HG02870 (cell line): ENCODE results near the gene SPHKAP.
"Not testable (repeated sequence)": the region's sequence is repeated elsewhere in the genome, so short reads cannot be mapped to it uniquely, and the experiment has no call there.

ENCODE experiments used
- ATAC-seq: cut with Tn5 transposase; IDR thresholded peaks from one replicate; pipeline ENCODE4 v1.9.1; 2021; ENCODE audit warnings: mild to moderate bottlenecking, moderate library complexity; ENCODE audit not compliant: unreplicated experiment

SPHKAP gene

DNA sequence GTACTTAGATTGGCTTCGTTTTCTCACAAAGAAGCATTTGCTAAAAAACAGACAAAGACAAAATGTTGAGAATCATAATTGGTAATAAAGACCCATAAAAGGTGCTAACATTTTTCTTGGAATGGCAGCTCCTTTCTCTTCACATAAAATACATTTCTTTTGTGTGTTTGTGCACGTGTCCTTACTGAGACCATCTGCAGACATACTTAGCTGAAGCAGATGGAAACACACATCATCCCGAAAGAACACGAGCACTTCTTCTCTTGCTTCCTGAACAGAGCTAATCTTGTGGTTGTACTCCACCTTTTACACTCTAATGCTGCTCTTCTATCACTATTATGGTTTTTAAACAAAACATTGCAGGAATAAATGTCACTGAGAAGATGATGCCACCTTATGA is 142.5 kb downstream of the SPHKAP start:
- no peak for ATAC-seq

DNA sequence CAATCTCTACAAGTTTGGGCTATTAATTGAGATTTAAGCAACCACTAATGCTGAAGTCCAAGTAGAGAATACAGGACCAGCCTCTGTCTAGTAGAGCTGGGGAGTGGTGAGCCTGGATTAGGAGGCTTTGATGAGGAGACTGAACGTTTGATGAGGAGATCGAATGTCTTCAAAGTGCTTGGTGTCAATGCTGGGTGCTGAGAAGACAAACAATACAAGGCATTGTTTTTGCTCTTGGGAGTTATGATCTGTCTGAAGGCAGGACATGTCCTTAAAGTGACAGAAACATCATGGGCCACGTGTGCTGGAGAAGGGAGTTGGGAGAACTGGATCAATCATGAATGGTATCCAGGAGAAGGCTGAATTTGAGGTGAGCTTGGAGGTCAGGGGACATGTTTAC is 143.6 kb downstream of the SPHKAP start:
- ATAC-seq: no peak

DNA sequence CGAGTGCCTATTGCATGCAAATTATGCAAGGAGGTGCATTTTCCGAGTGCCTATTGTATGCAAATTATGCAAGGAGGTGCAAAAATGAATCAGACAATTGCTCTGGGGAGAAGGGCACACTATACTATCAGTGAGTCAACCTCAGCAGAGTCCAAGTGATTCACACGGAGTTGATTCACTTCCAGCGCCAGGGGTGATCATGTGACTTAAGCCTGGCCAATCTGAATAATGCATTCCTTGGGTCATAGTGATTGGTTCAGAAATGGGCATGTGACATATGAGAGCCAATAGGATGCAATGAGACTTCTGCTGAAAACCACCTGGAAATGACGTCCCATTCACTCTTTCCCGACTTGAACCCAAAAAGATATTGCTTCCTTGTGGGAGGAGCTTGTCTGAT is 157.9 kb downstream of the SPHKAP start:
- no peak for ATAC-seq

DNA sequence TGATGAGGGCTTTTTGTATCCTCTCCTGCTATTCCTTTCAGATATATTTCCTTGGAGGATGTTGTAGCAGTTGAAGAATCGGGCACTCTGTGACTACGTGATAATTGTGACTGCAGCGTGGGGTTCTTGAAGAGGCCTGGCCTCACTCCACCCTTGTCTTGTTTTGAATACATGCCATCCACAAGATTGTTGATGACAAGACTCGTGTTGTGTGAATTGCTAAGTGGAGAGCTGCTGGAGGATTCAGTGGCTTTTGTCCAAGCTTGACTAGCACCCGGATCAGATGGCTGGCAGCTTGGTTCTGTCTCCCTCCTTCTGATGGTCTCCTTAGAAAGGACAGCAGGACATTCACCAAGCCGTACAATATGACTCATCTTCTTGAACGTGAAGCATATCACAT is 163.2 kb downstream of the SPHKAP start:
- ATAC-seq: no peak

DNA sequence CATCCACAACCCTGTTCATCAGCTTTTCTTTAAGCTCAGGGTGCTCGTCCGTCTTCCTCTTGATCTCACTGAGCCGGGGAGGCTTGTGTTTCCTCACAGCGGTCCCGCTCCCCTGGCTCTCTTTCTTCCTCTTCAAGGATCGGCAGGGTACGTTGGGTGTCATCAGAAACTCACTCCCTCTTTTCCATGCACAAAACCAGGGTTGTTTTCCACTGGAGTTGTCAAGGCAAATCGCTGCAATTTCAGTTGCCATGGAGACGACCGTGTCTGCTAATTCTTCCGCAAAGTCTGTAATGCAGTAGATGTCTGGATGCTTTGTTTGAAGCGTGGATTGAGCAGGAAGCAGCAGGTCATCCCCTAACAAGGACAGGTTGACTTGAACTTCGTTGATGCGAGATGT is 163.7 kb downstream of the SPHKAP start:
- no peak for ATAC-seq

DNA sequence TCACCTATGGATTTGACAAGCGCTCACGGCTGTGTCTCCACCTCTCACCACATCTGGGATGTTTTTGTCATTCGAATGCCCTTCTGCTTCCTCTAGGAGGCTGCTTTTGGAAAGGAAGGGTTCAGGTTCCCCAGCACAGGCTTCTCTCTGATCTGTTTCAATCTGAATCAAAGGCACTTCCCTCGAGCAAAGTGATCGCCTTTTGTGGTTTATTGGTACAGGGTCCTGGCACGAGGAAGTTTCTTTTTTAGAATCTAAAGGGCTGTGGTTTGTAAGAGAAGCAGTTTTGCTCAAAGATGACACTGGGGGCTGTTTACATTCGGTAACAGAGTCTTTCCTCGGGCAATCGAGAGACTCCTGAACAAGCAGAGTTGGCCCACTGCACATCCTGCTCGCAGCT is 165.1 kb downstream of the SPHKAP start:
- no peak for ATAC-seq

DNA sequence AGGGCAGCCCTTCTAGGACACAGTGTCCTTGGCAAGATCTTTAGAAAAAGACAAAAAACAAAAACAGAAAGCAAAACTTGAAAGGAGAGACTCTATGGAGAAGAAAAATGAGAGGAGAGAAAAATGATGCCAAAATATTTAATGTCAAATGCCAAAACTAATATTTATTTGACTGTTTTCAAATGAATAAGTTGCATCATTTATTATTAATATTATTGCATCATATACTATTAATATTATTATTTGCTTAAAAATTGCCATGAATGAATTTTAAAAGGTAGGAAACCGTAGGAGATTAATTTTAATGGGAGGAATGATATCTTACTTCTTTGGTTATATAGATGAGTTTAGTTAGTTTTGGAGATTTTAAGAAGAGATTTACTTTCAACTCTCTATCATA is 165.7 kb downstream of the SPHKAP start:
- ATAC-seq: no peak

DNA sequence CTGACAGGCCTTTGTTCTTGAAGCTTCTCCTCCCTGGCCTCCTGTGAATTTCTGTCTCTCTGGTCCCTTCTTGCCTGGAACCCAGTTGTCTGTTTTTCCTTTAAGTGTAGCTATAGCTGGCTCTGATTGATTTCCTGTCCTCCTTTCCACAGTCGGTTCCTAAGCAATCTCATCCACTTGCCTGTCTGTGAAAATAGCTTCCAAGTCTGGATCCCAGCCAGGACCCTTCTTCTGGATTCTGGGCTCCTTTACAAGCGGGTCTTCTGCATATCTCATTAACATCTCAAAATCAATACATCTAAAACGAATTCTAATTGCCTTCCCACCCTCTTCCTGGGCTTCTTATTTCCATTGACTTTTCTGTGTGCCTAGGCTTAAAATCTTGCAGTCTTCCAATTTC is 185.1 kb downstream of the SPHKAP start:
- ATAC-seq: no peak

DNA sequence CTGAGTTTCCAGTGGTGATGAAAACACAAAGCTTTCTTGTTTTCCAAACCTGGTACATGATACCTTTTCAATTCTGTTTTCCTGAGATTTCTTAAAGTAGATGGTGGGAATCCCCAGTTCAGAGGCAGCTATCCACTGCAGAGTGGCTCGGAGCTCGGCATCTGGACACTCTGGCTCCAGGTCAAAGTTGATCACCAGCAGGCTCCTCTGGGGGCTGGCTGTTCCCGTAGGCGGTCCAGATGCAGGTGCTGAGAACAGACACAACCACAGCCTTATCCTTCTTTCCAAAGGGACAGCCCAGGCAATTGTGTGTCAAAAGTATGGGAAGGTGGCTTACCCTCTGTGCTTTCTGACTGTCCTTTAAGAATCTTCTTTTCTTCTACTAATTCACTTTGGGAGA is 190.6 kb downstream of the SPHKAP start:
- no peak for ATAC-seq

DNA sequence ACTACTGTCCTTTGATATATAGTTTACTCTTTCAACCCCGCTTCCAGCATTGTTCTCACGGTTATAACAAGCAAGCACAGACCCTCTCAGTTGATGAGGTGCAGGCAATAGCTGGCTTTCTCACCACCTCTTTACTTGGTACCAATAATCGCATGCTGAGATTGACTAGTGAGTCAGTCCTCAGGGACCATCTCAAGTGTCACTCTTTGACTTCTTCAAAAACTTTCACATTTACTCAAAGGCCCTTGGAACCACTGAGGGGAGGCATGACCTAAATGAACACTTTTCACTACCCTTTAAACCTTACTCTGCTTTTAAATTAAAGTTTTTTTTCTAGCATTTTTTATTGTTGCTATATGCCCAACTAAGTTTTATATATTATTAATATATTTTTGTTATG is 208.2 kb downstream of the SPHKAP start:
- ATAC-seq: no peak

DNA sequence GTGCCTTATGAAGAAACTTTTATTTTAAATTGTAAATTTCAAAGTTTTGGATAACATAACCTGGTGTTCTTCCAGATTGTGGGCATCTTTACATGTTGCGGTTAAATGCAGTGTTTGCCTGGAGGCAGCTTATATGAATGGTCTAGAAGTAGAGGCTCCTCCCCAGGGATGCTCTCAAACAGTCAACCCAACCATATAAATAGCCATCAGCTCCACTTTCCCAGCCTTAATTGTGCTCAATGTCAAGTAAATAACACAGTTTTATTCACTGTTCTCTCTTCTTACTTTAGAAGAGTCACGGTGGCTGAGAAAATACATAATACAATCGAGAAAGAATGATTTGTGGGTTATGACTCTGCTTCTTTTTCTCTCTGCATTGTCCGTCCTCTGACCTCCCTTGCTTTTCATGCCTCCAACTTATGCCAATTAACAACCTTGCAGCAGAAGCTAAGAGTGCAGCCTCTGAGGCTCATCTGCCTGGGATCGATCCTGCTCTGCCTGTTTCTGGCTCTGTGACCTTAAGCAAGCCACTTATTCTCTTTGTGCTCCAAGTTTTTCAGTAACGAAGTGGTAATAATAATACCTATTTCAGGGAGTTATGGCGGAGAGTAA is 209.8 kb downstream of the SPHKAP start:
- ATAC-seq: no peak

DNA sequence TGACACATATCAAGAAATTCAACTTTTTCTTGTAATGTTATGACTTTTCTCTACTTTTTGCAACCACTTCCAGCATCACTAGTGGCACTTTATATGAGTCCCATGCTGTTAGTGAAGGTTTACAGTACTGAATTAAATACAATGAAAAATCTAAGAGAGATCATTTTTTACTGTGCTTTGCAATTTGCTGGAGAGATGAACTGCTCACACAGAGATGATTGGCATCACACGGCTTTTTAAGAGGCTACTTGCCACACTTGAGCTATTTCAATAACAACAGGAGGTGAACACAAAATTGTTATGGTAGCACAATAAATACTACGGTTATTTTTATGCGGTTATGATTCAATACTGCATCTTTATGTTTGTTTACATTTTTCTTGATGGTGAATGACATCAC is 221.2 kb downstream of the SPHKAP start:
- no peak for ATAC-seq

DNA sequence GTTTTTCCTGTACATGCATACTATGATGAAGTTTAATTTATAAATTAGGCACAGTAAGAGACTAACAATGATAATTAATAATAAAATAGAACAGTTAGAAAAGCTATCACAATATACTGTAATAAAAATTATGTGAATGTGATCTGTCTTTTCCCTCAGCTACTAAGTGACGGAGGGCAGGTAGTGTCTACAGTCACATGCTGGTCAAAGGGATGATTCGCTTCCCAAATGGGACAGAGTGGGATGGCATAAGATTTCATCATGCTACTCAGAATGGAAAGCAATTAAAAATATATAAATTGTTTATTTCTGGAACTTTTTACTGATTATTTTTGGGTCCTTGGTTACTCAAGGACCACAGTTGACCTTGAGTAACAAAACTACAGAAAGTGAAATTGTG is 238.5 kb downstream of the SPHKAP start:
- no peak for ATAC-seq

DNA sequence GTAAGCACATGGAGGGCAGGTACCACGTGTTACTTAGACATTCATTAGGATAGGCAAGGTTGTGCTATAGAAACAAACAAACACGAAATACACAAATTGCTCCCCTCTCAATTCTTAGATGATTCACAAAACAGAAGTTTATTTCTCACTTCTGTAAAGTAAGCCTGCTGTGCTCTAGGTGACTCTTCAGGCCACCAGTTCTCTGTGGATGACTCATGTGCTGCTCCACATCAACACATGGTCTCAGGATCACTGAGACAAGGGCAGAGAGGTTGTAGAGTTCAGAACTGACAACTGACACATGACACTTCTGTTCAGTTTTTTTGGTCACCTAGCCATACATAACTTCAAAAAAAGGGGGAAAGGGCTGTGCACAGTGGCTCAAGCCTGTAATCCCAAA is 239.5 kb downstream of the SPHKAP start:
- ATAC-seq: peak; percentile 72

DNA sequence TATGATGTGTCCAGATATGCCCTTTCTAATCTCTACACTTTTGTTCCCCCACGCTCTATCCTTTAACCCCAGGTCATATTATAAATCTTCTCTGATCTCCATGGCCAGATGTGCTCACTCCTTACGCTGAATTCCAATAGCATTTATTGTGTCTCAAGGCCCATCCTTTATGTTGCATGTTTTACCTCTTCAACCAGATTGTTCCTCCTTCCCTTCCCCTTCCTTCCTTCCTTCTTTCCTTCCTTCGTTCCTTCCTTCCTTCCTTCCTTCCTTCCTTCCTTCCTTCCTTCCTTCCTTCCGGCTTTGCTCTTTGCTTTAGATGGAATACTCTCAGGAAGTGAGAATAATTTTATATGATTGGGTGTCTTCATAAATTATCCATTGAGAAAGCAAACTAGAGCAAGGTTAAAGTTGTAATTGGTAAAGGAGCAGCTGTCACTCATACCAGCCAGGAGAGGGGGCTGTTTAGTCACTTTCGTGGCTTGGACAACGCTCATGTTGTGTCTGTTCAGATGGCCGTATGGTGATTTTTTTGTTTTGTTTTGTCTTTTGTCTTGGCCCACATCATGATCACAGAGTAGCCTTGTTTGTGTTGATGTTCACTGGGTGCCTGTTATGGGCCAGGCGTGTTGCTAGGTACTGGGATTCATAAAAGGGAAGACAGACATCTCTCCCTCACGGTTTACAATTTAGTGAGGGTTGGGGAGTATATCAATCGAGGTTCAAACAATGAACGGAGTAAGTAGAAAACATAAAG is 242.0 kb downstream of the SPHKAP start:
- ATAC-seq: peak; percentile 53

DNA sequence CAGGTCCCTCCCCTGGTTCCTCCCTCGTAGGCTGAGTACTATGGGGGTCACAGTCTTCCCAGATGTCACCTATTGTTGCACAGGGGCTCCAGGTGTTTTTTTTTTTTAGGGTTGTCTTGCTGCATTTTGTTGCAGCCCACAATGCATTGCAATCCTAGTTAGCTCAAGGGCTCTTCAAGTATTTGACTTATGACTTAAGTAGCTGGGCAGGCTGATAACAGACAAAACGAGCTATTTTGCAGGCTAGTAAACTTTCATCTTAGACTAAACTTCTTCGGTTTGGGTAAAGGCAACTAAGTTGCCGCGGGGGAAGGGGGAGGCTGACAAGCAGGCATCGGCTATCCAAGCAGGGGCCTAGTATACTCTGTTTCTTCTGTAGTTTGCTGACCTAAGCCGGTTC is 245.2 kb downstream of the SPHKAP start:
- ATAC-seq: not testable (repeated sequence)

DNA sequence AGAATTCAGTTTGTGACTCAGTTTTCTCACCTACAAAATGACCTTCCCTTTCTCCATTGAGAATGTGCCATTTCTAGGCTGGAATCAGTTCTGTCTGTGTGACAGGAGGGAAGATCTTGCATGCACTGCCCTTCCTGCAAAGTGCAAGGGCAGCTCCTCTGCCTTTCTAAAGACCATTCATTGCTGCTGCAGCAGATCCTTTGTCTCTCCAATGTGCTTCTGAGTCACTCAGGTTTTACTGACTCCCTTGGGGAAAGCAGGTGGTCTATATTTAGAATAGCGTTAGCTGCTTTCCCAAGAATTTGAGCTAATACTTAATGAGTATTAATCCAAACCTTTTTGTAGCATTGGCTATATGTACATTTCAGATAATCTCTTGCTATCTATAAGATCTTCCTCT is 247.6 kb downstream of the SPHKAP start:
- ATAC-seq: no peak

DNA sequence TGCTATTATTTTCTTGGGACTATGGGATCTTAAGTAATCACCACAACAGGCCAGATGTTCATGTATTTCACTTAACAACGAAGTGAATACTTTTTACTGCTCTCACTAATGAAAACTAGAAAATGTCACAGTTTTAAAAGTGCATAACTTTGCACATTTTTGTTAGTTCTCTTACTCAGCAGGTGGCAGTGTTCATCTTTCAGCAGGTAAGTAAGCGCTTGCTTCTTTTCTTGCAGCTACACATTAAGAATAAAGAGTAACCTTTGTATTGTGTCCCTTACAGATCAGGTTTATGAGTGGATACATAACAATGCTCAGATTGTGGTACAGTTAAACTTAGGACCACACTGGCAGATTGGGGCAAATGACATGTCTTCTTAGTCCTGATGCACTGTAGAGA is 249.1 kb downstream of the SPHKAP start:
- ATAC-seq: no peak

DNA sequence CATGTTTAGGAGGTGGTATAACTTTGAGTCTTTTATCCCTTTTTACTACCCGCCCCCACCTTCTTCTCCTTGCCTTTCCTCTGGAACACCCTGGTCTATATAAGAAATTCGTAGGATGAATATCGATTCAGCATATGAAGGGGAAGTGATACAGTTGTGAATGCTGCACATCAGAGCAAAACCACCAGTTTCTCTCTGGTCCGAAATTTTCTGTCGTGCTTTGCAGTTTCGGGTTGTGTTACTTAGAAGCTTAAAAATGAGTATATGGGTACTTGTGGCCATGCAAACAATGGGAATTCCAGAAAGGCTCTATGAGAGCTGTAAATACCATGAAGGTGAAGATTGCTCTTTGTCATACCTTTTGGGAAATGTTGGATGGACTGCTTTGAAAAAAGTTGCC is 249.5 kb downstream of the SPHKAP start:
- no peak for ATAC-seq
